Putamen (tissue), 1 donor: ENCODE data around the gene TMEM200B.
A peak's percentile ranks its signal among the peaks of the same experiment; 100 is the strongest.
"Not testable (repeated sequence)": the region's sequence is repeated elsewhere in the genome, so short reads cannot be mapped to it uniquely, and the experiment has no call there.

ENCODE experiments used
- DNase-seq: peaks from one replicate; pipeline ENCODE4 v3.0.0-alpha.2; 2016; ENCODE audit warnings: low spot score

Gene TMEM200B

DNA sequence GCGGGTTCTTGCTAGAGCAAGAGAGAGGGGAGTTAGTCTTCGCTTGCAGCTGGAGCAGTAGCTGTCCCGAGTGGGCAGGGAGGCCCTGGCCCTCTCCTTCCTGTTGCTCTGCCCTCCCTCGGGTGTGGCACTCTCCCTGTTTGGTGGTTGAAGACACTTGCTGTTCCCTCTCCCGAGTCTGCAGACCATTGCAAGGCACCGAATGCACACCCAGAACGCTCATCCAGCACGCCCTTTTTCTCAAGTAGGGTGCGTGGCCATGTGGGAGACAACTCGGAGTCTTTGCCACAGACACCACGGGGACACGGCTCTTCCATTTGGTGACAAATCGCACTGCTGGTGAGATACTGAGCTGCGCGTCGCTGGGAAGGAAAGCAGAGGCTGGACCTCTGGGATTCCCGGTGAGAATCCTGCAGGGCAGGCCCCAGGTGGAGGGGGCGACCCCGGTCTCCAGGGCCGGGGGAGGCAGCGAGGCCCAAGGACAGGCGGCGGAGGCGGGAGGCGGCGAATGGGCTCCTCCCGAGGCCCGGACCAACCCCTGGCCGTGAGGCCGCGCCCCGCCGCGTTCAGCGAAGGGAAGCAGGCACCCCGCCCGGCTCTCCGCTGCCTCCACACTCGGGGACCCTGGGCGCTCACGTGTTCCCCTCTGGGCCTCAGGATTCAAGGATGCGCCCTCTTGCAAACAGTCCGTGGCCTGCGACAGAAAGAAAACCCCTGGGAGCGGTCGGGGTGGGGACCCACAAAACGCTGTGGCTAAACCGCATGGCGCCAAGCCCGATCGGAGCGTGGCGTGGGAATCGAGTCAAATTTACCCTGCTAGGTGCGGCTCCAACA, 10.4 kb upstream of the TMEM200B start:
- DNase-seq, result no peak

DNA sequence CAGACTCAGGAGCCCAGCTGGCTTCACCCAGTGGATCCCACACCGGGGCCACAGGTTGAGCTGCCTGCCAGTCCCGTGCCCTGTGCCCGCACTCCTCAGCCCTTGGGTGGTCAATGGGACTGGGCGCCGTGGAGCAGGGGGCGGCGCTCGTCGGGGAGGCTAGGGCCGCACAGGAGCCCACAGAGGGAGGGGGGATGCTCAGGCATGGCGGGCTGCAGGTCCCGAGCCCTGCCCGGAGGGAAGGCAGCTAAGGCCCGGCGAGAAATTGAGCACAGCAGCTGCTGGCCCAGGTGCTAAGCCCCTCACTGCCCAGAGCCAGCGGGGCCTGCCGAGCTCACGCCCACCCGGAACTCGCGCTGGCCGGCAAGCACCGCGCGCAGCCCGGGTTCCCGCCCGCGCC, 7.4 kb upstream of the TMEM200B start:
- DNase-seq, result not testable (repeated sequence)

DNA sequence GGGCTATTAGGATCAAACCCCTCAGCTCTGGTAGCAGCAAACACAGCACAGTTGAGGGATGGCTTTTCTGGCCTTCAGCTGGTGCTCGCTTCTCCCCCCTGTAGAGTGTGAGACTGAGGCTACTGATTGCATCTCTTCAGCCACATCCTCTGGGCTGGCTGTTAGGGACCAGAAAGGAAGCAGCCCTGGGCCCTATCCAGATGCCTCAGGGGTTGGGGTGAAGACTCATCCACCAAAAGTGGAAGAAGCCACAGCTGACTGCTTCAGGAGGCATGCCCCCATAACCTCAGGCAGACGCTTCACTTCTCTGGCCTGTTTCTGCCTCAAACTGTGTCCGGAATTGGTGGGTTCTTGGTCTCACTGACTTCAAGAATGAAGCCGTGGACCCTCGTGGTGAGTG, 6.2 kb upstream of the TMEM200B start:
- DNase-seq, result no peak

DNA sequence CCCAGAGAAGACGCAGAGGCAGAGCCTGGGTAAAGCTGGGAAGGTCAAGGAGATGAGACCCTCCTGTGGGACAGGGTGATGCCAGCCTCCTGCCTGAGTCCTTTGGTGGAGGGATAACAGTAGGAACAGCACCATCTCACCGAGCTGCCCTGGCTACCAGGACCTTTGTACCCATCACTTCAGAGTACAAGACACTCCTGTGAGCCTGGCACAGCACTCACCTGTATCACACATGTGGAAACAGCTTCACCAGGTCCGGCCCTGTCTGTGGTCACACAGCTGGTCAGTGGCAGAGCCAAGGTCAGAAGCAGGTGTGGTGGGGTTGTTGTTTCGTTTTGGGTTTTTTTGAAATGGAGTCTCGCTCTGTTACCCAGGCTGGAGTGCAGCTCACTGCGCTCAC, 5.0 kb upstream of the TMEM200B start:
- DNase-seq, result no peak

DNA sequence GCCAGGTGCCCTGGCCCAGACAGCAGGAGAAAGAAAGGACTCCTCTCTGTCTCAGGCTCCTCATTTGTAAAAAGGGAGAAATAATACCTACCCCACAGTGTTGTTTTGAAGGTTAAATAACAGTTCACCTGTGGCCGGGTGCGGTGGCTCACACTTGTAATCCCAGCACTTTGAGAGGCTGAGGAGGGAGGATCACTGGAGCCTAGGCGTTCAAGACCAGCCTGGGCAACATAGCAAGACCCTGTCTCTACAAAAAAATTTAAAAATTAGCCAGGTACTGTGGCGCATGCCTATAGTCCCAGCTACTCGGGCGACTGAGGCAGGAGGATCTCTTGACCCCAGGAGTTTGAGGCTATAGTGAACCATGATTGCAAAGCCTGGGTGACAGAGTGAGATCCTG, 2.5 kb upstream of the TMEM200B start:
- no peak for DNase-seq

DNA sequence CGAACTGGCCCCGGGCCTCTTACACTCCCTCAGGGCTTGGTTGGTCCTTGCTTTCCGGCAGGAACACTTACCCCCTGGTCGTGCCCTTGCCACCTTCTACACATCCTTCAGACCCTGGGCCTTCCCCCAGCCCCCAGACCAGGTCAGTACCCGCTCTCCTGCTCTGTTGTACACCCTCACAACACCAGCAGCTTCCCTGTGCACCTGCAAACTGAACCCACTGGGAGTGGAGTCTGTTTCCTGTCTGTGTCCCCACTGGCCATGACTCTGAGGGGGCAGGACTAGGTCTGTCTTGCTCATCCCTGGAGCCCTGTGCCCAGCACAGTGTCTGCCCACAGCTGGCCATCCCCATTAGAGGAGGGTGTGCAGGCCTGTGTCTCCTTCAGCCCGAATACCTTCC, 2.1 kb upstream of the TMEM200B start:
- no peak for DNase-seq

DNA sequence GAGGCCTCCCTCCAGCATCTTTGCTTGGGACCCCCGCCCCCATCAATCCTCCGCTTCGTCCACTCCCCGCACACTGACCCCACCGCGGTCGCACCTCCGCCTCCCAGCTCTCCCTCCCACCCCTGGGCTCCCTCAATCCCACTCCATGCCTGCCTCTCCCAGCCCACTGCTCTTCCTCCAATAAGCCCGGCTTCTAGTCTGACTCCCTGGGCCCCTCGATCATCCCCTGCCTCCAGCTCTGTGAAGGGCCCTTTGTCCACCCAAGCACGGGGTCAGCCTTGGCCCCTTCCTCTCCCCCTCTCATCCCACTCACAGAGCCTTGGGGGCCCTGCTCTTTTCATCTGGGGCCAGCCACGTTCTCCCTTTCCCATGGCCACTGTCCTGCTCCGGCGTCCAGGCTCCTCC, 1.5 kb upstream of the TMEM200B start:
- no peak for DNase-seq

DNA sequence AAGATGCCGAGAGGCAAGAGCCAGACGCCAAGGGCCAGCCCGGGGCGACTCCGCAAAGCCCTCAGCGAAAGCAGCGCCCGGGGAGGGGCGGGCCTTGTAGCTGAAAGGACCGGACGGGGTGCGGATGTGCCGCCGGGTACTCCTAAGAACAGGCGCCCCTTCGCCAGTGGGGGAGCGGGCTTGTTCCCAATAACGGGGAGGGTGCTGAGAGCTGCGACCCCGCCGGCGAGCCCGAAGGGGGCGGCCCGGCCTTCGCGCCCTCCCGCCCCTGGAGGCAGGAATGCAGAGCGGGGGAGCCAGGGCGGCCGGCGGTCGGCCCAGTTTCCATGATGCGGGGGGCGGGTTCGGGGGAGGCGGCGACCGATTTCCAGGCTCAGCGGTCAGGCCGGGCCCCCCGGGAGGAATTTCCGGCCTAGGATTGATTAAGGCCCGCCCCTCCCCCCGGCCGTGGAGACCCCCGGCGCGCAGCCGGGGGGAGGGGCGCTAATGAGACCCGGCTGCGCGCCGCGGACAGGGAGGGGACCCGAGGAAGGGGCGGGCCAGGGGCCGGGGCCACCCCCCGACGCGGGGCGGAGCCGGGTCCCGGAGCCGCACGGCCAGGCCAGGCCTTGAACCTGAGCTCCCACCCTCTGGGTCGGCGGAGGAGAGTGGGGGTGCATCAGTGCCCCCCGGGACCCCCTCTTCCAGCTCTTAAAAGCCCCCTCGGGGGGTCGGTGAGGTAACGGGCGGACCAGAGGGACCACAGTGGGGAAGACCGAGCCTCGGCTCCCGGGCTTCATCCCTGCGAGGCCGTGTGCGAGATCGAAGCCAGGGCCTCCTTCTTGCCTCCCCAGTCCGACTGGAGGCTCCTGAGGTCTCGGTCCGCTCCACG, 898 bp upstream of the TMEM200B start:
- DNase-seq, result no peak

DNA sequence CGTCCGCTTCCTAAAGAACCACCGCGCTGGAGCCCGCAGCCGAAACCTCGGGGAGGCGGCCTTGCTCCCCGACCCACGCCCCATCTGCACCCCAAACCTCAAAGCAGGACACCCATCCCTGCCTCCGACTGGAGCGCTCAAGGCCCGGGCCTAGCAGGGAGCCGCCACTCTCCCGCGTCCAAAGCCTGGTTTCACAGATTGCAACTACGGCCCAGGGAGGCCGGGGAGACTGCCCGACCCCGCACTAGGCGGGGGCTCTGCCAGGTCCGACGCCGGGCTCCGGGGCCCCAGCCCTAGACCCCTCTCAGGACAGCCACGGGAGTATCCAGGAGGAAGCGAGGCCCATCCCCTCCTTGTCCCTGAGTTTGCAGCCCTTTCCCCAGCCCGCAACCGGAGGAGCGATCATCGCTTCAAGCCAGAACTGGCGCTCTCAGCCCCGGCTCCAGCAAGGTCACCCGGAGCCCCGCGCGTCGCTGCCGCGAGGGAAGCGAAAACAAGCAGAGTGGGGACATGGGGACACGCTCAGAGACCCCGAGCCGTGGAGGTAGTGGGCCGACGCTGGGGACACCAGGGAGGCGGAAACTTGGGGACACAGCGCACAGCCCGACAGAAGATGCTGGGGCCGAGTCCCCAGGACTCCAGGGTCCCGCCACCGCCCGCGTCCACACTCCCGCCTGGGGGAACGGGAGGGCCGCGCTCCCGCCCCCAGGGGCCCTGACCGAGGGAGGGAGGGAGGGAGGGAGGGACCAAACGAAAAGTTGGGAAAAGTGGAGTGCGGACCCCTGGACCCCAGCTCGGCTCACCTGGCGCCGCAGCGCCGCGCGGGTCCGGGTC, 433 bp downstream of the TMEM200B start:
- no peak for DNase-seq

DNA sequence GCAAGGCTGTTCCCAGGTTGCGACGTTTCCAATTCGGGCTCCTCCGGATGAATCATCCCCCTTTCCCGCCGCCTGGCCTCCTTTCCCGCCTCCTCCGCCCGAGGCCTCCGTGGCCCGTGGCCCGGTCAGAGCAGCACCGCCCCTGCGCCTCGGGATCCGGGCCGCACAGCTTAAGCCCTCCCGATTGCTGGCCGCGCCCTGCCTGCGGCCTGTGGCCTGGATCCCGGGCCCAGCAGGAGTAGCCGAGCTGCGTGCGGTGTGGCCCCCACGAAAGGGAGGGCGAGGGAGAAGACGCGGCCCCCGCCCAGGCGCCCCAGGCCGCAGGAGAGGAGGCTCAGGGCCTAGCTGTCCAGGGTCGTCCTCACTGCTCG, 1.0 kb downstream of the TMEM200B start:
- no peak for DNase-seq

DNA sequence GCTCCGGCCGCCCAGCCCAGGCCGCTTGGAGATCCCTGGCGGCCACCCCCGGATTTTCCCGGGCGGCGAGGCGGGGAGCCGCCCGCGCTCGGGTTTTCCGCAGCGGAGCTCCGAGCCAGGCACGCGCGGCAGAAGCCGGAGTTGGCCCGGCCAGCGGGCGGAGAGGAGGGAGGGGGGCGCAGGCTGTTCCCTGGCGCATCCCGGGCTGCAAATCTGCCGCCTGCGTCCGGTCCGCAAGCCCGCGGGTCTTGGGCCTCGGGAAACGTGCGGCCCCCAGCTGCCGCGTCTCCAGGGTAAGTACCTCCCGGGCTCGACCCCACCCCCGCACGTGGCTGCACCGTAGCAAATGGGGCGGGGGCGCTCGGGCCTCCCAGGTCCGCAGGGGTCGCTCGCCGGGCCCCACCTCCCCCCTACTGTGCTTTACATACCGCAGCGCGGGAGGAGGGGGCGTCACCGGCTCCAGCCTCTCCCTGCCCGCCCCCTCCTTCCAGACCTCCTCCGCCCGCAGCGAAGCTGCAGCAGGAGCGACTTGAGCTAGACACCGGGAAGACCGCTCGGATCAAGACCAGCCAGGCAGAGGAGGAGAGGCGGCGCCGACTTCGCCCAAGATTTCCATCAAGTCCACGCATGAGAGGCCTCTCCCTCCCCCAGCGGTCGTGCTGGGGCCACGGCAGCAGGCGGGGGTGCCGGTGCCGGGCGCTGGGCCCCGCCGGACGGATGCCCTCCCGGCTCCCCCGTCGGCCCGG, 1.6 kb downstream of the TMEM200B start:
- no peak for DNase-seq

DNA sequence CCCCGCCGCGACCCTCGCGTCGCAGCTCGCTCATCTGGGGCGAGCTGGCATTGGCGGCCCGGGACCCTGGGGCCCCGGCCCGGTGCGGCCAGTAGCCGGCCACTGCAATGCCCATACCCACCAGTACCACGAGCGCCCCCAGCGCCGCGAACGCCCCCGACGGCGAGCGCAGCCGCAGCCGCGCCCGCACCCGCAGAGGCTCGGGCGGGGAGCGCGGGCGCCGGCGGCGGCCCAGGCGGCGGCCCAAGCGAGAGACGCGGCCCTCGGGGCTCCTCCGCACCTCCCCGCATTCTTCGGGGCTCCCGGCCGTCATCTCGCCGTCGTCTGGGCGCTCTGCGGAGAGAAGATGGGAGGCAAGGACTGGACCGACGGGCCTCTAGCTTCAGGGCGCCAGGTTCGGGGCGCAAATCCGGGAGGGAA, 2.2 kb downstream of the TMEM200B start:
- DNase-seq, result no peak

DNA sequence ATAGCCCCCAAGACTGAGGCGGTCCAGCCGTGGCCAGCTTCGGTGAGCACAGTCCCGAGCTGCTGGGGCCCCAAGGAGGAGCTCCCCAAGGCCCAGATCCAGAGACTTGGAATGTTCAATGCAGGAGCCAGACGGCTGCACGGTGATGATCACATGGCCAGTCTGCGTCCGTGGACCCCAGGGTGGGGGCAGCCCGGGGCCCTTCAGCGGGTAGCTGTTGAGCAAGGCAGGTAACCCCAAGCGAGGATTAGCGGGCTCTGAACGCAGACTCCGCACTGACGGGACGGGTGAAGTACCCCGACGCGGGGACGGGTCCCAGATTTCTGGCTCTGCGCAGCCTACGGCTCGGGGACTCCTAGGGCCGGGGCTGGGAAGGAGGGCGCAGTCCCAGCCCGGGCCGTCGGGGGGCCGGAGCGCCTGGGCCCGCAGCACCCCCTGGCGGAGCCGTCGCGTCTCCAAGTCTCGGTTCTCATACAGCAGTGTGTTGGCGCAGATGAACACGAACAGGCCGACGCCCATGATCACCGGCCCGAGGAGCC, 2.7 kb downstream of the TMEM200B start:
- no peak for DNase-seq

DNA sequence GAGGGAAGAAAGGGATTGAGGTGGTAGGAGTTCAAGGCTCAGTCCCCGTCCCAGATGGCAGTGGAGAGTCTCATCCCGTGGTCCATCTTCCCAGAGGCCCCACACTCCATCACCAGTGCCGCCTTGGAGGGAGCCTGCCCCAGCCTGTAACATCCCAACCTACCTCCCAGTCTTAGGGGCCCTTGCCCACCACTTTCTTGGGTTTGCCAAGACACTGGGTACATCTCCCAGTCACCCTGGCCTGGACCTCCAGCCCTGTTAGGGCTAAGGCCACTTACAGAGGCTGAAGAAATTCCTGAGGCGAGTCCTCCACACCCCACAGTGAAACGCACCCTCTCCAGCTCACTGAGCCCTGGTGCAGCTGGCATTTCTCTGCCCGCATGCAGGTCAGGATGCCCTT, 3.3 kb downstream of the TMEM200B start:
- DNase-seq, result no peak

DNA sequence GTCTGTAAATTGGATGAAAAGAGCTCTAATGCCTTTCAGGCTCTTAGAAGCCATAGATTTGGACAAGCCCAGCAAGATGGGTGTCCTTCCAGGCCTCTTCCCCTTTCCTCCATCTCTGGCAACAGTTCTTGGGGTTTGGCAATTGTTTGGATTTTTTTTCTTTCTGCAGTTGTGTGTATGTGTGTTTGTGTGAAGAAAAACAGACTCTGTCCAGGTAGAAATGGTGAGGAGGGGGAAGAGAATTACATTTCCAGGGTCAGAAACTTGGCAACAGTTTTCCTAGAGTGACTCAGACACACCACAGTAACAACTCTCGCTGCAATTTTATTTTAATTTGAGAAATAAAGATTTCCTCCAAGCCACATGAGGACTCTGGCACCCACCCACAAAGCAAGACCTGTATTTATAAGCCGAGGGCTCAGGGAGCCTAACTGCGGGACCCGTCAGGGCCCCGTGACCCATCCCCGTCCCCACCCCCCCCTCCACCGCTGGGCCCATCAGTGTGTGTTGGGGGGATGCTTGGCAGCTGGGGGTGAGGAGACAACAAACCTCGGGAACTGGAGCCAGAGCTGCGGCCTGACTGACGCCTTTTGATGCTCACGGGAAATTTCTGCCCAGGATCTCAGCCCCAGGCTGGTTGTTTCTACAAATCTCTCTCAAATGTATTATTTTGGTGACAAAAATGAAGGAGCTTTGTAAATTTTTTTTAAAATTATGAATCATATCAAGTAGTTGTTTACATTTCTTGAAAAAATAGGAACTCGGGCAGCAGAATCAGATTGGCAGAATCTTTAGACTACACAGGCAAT, 4.4 kb downstream of the TMEM200B start:
- no peak for DNase-seq

DNA sequence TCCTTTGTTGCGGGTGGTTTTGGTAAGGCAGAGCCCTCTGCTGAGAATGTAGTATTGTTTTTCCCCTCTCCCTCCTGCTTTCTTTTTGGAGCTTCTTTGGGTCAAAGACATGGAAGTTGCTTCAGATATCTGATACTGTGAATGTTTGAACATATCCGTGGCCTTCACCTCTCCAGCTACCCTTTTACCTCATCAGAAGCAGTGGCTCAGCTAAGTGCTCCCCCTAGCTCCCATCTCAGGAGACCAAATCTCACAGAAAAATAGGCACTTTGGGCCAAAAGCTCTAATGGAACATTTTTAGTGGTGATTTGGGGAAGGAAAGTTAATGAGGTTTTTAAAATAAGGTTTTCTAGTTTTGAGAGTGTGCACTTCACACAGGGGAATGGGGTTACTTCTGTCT, 6.3 kb downstream of the TMEM200B start:
- no peak for DNase-seq

DNA sequence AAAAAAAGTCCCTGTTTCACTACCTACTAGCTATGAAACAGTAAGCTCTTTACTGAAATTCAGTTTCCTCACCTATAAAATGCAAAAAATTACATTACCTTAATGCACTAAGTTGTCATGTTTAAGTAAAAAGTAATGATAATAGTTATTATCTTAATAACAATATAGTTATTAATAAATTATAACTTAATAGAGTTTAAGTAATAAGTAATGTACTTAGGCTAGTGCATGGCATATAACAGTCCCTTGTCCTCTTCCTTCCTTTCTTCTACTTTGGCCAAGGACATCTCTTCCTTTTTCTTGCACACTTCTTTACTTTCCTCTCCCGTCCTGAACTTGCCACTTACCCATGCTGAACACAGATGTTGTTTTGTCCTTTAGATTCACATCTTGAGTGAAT, 9.0 kb downstream of the TMEM200B start:
- no peak for DNase-seq

DNA sequence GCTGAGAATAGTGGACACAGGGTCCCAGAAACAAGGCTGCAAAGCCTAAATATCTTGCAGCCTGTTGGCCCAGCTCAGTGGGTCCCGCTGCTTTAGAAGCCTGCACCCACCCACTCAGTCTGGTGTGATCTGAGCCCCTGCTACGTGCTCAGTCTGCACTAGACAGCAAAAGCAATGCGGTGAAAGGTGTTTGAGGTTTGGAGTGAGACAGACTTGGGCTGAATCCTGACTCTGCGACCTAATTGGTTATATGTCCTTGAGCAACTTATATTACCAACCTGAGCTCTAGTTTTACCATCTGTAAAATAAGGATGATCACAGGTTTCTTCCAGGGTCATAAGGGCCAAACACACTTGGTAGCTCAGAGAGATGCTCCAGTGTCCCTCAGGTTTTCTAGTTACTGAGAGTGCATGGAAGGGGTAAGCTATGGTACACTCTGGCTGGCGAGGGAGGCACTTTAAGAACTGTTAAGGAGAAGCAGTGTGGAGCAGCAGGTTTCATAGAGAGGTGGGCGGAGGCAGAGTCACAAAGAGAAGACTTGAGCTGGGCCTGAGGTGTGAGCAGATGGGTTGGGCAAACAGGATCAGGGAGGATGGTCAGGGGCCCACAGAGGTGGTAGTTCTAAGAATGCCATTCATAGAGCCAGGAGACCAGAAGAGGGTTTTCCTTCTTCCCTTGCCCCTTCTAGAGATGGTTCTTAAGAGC, 10.1 kb downstream of the TMEM200B start:
- no peak for DNase-seq

DNA sequence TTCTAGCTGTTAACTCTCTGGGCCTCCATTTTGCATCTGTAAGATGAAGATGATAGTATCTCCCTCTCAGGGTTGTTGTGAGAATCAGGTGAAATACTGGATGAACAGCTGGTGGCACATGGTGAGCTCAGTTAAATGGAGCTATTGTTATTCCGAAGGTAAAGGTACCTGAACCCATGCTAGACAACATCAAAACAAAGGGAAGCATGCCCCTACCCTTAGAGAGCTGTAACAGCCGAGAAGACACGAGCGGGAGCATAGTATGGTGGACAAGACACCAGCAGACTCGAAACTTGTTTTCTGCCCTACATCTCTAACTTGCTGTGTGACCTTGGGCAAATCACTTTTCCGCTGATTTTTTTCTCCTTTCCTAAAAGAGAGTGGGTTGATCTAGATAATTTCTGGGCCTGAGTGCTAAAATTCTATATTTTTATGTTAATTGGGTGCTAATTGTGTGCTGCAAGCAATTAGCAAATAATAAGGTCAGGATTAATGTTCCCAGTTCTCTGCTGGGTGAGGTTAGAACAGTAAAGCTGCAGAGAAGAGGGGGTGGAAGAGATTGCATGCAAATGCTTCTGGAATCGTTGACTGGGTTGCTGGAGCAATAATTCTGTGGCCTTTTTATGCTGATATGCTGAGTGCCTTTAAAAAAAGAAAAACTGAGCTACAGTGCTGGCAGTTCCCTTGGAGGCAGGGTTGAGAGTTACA, 10.8 kb downstream of the TMEM200B start:
- peak; percentile 69 for DNase-seq
